ENCODE measurements around the gene PPM1H.

DNA sequence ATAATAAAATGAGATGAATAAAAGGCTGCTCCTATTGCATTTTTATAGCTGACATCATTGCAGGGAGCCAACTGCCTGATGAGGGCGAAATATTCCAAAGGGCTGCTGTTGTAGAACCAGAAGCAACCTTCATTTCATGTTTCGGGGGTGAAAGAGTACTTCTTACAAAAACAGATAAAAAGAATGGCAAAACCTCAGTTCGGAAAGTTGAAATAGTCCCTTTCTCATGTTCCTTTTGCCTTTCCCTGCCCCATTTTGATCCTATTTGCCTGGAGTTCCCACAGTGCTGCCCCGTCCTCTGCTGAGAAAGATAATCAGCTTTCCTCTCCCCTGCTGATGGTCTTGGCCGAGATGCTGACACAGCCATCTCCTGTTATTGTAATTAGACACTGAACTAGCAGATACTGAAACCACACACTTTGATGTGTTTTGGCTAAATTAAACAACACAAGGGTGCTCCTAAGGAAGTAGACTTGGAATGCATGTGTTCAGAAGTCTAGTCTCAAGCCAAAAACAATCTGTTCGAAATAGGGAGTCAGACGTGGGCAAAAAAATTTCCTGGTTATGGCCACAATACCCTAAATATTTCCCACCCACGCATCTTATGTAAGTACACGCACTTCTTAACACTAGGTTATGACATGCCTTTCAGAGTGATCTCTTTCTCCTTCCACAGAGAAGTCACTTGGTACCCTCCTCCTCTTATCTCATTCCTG is 117.2 kb downstream of the PPM1H start:
- TF ChIP-seq EZH2 (IDR thresholded peaks at IDR 0.05; ENCODE audit: borderline replicate concordance, insufficient read depth, low read depth, low read length, poor library complexity, severe bottlenecking): no peak
- TF ChIP-seq CTCF (IDR thresholded peaks at IDR 0.05): no peak

Data from B cell (primary cell).